ENCODE results near the gene SMCHD1. TPM values are rescaled to one million over a fixed set of nuclear protein-coding genes. Genes with fewer than 3 reads are reported as not detected.

Gene SMCHD1
- polyA plus RNA-seq, 2 of the 4 experiments (the other 2 are of a cell fraction) = 15.5 to 25.5 TPM

DNA sequence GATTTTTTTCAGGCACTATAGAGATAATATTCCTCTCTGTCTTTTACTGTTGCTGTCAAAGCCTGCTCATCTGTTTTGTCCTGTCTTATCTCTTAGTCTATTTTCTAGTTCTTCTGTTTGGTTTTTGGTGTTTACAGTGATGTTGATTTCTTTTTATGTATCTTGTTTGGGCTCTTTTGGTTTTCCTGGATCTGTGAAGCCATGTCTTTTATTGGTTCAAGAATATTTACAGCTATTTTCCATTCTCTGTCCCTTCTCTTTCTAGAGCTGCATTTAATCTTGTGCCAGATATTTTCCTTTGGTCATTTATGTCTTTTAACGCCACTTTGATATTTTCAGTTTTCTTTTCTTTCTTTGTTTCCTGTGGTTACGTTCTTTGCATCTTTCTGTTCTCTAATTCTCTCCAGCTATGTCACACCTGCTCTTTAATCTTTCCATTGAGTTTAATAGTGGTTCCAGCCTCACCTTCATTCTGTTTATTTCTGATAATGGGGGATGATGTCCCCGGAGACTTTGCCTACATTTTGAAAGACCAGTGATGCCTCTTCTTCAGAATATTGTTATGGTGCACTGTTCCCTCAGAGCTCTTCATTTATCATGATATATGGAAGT is 32.0 kb downstream of the SMCHD1 start:
- 95% methylated on average over 3 of the region's 3 CpGs for WGBS (ENCODE audit: missing lambda C conversion rate)
- Histone ChIP-seq H3K4me2 (no peak overlapping the region), H3K27ac (no peak overlapping the region), H3K4me3 (no peak overlapping the region), H3K4me1 (no peaks in the 10 kb centered on the region), H3K9me3 (peaks cover 16% of the 10 kb centered on the region; the same call in 2 of the 3 replicates)
- POLR2A ChIA-PET = no interaction called here
- TF ChIP-seq EHF (CRISPR knock-in tag; IDR thresholded peaks at IDR 0.05) = no peak
- no peak for TF ChIP-seq BCL3 (IDR thresholded peaks at IDR 0.05)
- TF ChIP-seq NPAS2 (CRISPR knock-in tag; IDR thresholded peaks at IDR 0.05; ENCODE audit: borderline replicate concordance) = no peak
- no peak for TF ChIP-seq CBX8 (IDR thresholded peaks at IDR 0.05)
- TF ChIP-seq TFCP2L1 (CRISPR knock-in tag; IDR thresholded peaks at IDR 0.05) = no peak
- TF ChIP-seq CEBPB (IDR thresholded peaks at IDR 0.05) = no peak
- no peak for TF ChIP-seq HEYL (CRISPR knock-in tag; IDR thresholded peaks at IDR 0.05)
- no peak for TF ChIP-seq TP53 (CRISPR knock-in tag; IDR thresholded peaks at IDR 0.05)
- TF ChIP-seq JUN (IDR thresholded peaks at IDR 0.05) = no peak
- no peak for TF ChIP-seq USF2 (IDR thresholded peaks at IDR 0.05)
- TF ChIP-seq HOXA7 (CRISPR knock-in tag; IDR thresholded peaks at IDR 0.05) = no peak
- no peak for TF ChIP-seq SREBF2 (IDR thresholded peaks at IDR 0.05)
- TF ChIP-seq SMC3 (IDR thresholded peaks at IDR 0.05) = no peak
- no peak for TF ChIP-seq FOSB (CRISPR knock-in tag; IDR thresholded peaks at IDR 0.05)
- no peak for TF ChIP-seq MAFK (IDR thresholded peaks at IDR 0.05; ENCODE audit: partially characterized antibody)
- TF ChIP-seq RNF2 (IDR thresholded peaks at IDR 0.05; ENCODE audit: borderline replicate concordance, low read depth) = no peak
- no peak for TF ChIP-seq POLR2A (IDR thresholded peaks at IDR 0.05; ENCODE audit: low read length)
- no peak for FAIRE-seq
- ATAC-seq = no peak
- CTCF ChIA-PET = interaction anchor here (1.1 kb wide), 1 partner anchor 19 kb away, joined by 4 read pairs; no protein-coding TSS in a partner anchor
- no peak for DNase-seq (ENCODE audit: low read depth in 1 of 2, low spot score in 1 of 2)

GRCh38 chr18:2692508-2692907 is 37.0 kb downstream of the SMCHD1 start:
- H3K4me2 ChIP-seq = no peak overlapping the region
- 85% methylated on average over 3 of the region's 3 CpGs for WGBS (ENCODE audit: missing lambda C conversion rate)
- no peak overlapping the region for H3K4me3 ChIP-seq
- H3K4me1 ChIP-seq = no peaks in the 10 kb centered on the region
- ATAC-seq (no peak), DNase-seq (ENCODE audit: low read depth in 1 of 2, low spot score in 1 of 2) (no peak), FAIRE-seq (no peak)
- H3K9me3 ChIP-seq = no peaks in the 10 kb centered on the region
- CTCF ChIA-PET = no interaction called here
- POLR2A ChIA-PET = no interaction called here
- H3K27ac ChIP-seq = no peak overlapping the region
- TF ChIP-seq RFX5 (IDR thresholded peaks at IDR 0.05) (no peak), BHLHE40 (IDR thresholded peaks at IDR 0.05; ENCODE audit: low read depth, low read length) (no peak), CHD4 (IDR thresholded peaks at IDR 0.05; ENCODE audit: borderline replicate concordance) (no peak), EHF (CRISPR knock-in tag; IDR thresholded peaks at IDR 0.05) (no peak), SREBF2 (IDR thresholded peaks at IDR 0.05) (no peak), NPAS2 (CRISPR knock-in tag; IDR thresholded peaks at IDR 0.05; ENCODE audit: borderline replicate concordance) (no peak), TFCP2L1 (CRISPR knock-in tag; IDR thresholded peaks at IDR 0.05) (no peak), JUN (IDR thresholded peaks at IDR 0.05) (no peak), SMC3 (IDR thresholded peaks at IDR 0.05) (no peak), JUNB (IDR thresholded peaks at IDR 0.05) (no peak)

DNA sequence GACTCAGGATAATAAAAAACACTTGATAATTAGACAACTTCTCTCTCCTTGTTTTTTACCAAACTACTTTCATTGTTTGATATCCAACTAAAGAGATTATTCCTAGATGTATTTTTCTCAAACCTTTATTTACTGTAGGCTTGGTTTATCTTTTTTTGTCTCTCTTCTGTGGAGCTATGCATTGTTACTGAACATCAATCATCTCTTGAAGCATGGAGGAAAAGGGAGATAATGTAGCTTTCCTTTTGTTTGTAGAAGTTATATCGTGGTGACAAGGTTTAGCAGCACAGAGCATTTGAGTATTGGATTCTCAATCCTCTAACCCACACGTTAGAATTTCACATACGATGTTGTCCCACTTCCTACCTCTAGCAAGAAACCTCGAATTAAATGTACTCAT is 41.7 kb downstream of the SMCHD1 start:
- CTCF ChIA-PET = no interaction called here
- no peak overlapping the region for H3K27ac ChIP-seq

More for the DNA sequence above, 41.7 kb downstream of the SMCHD1 start:
- DNase-seq (ENCODE audit: low read depth in 1 of 2, low spot score in 1 of 2) = no peak
- Histone ChIP-seq H3K9me3 (no peaks in the 10 kb centered on the region), H3K4me1 (no peaks in the 10 kb centered on the region), H3K4me2 (no peak overlapping the region), H3K4me3 (no peak overlapping the region)
- TF ChIP-seq, protein P1, sequence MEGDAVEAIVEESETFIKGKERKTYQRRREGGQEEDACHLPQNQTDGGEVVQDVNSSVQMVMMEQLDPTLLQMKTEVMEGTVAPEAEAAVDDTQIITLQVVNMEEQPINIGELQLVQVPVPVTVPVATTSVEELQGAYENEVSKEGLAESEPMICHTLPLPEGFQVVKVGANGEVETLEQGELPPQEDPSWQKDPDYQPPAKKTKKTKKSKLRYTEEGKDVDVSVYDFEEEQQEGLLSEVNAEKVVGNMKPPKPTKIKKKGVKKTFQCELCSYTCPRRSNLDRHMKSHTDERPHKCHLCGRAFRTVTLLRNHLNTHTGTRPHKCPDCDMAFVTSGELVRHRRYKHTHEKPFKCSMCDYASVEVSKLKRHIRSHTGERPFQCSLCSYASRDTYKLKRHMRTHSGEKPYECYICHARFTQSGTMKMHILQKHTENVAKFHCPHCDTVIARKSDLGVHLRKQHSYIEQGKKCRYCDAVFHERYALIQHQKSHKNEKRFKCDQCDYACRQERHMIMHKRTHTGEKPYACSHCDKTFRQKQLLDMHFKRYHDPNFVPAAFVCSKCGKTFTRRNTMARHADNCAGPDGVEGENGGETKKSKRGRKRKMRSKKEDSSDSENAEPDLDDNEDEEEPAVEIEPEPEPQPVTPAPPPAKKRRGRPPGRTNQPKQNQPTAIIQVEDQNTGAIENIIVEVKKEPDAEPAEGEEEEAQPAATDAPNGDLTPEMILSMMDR (IDR thresholded peaks at IDR 0.05) = no peak
- TF ChIP-seq JUNB (IDR thresholded peaks at IDR 0.05) (no peak), ZC3H11A (IDR thresholded peaks at IDR 0.05) (no peak), EP300 (IDR thresholded peaks at IDR 0.05) (no peak), BCL3 (IDR thresholded peaks at IDR 0.05) (no peak)
- no peak for FAIRE-seq
- 92% methylated on average over 4 of the region's 4 CpGs for WGBS (ENCODE audit: missing lambda C conversion rate)
- no peak for ATAC-seq
- POLR2A ChIA-PET = no interaction called here

Measured in A549 (cell line).